ENCODE data around the gene MCF2L. TPM values are rescaled to one million over a fixed set of nuclear protein-coding genes. Genes with fewer than 3 reads are reported as not detected.
A peak's percentile ranks its signal among the peaks of the same experiment; 100 is the strongest.

MCF2L gene
- total and polyA plus RNA-seq, 2 experiments from 2014 or later, result 4.8 to 25.6 TPM

- Mint-ChIP-seq H3K4me1 (peaks cover 6% of the 10 kb centered on the region), H3K9me3 (no peaks in the 10 kb centered on the region), H3K36me3 (ENCODE audit: low read depth) (no peaks in the 10 kb centered on the region; the same call in 2 of the 3 replicates), H3K27ac (no peak overlapping the region), H3K4me3 (no peak overlapping the region), H3K27me3 (ENCODE audit: insufficient read depth, low read depth, poor library complexity) (peaks cover 6% of the 10 kb centered on the region)
- Histone ChIP-seq H3K4me1 (ENCODE audit: insufficient read depth) (no peaks in the 10 kb centered on the region), H3K36me3 (ENCODE audit: insufficient read depth) (no peaks in the 10 kb centered on the region), H4K20me1 (replicated peaks; ENCODE audit: insufficient read depth) (no peaks in the 10 kb centered on the region), H3K4me3 (no peak overlapping the region), H3F3A (replicated peaks; ENCODE audit: low read depth) (no peaks in the 10 kb centered on the region), H3K79me2 (replicated peaks; ENCODE audit: insufficient read depth) (no peaks in the 10 kb centered on the region), H3K27me3 (ENCODE audit: insufficient read depth) (no peaks in the 10 kb centered on the region), H3K4me2 (no peak overlapping the region), H3K27ac (ENCODE audit: low read depth) (no peak overlapping the region), H3K9me2 (ENCODE audit: insufficient read depth) (no peaks in the 10 kb centered on the region), H2AFZ (no peak overlapping the region)
- DNase-seq (ENCODE audit: low spot score), result peak; percentile 41
- peak; percentile 78 for ATAC-seq
- TF ChIP-seq CTCF (conservative IDR thresholded peaks at IDR 0.05; ENCODE audit: low read depth in 2 of 2) (no peak), POLR2AphosphoS5 (IDR thresholded peaks at IDR 0.05; ENCODE audit: low read depth) (no peak), STAT1 (IDR thresholded peaks at IDR 0.05; ENCODE audit: unreplicated experiment) (no peak), ZNF114 (CRISPR knock-in tag; IDR thresholded peaks at IDR 0.05) (no peak), ETS1 (IDR thresholded peaks at IDR 0.05) (no peak), NANOG (IDR thresholded peaks at IDR 0.05; ENCODE audit: borderline replicate concordance) (no peak), EZH2phosphoT487 (IDR thresholded peaks at IDR 0.05; ENCODE audit: unreplicated experiment) (no peak), ZNF462 (CRISPR knock-in tag; IDR thresholded peaks at IDR 0.05) (no peak), ZNF331 (CRISPR knock-in tag; IDR thresholded peaks at IDR 0.05; ENCODE audit: low read depth) (no peak), REST (IDR thresholded peaks at IDR 0.05; ENCODE audit: unreplicated experiment) (no peak), CREB1 (CRISPR knock-in tag; IDR thresholded peaks at IDR 0.05; ENCODE audit: low read depth) (no peak), JUNB (IDR thresholded peaks at IDR 0.05; ENCODE audit: unreplicated experiment) (no peak), EZH2 (IDR thresholded peaks at IDR 0.05; ENCODE audit: low read depth, unreplicated experiment) (no peak)
Observed at GRCh38 chr13:113059891-113060290, 90.9 kb downstream of the MCF2L start.
